MM.1S (cell line): ENCODE data around the gene LRRC27.

Experiments
- DNase-seq: peaks from one replicate; pipeline ENCODE4 v3.0.0-alpha.2; 2015
- H2AFZ ChIP-seq: fragments of 300-600 bp; sonication (generic); 2 replicates; pipeline ENCODE4 v1.6.0; 2016; ENCODE audit warnings: antibody characterized with exemption, low read length
- H3F3A ChIP-seq: fragments of 300-600 bp; sonication (generic); 2 replicates; pipeline ENCODE4 v1.6.1; 2016; ENCODE audit warnings: mild to moderate bottlenecking, antibody characterized with exemption, low read length, moderate library complexity, mixed read lengths; ENCODE audit not compliant: insufficient read depth
- H3K27ac ChIP-seq: fragments of 300-600 bp; sonication (generic); 2 replicates; pipeline ENCODE4 v1.5.1; 2016; ENCODE audit warnings: mild to moderate bottlenecking, low read length
- H3K27me3 ChIP-seq: fragments of 300-600 bp; sonication (generic); replicated peaks from 2 replicates; pipeline ENCODE4 v1.6.0; 2016; ENCODE audit warnings: low read length; ENCODE audit not compliant: insufficient read depth
- H3K36me3 ChIP-seq: fragments of 300-600 bp; sonication (generic); replicated peaks from 2 replicates; pipeline ENCODE4 v1.6.1; 2016; ENCODE audit warnings: mild to moderate bottlenecking, low read length, mixed read lengths; ENCODE audit not compliant: insufficient read depth
- H3K4me1 ChIP-seq: fragments of 300-600 bp; sonication (generic); 2 replicates; pipeline ENCODE4 v1.6.1; 2016; ENCODE audit warnings: low read length, mixed read lengths
- H3K4me2 ChIP-seq: fragments of 300-600 bp; sonication (generic); 2 replicates; pipeline ENCODE4 v1.6.0; 2016; ENCODE audit warnings: low read depth, low read length
- H3K4me3 ChIP-seq: fragments of 300-600 bp; sonication (generic); 2 replicates; pipeline ENCODE4 v1.5.1; 2016; ENCODE audit warnings: low read length, mixed read lengths
- H3K79me2 ChIP-seq: fragments of 300-600 bp; sonication (generic); 2 replicates; pipeline ENCODE4 v1.6.1; 2016; ENCODE audit warnings: mixed run types, low read length, mixed read lengths
- H3K9ac ChIP-seq: fragments of 300-600 bp; sonication (generic); 2 replicates; pipeline ENCODE4 v1.6.1; 2016; ENCODE audit warnings: low read length, mixed read lengths
- H3K9me2 ChIP-seq: fragments of 300-600 bp; sonication (generic); replicated peaks from 2 replicates; pipeline ENCODE4 v1.6.1; 2016; ENCODE audit warnings: mild to moderate bottlenecking, low read length, mixed read lengths; ENCODE audit not compliant: insufficient read depth
- H3K9me3 ChIP-seq: fragments of 300-600 bp; sonication (generic); replicated peaks from 2 replicates; pipeline ENCODE4 v1.6.1; 2016; ENCODE audit warnings: mild to moderate bottlenecking, low read length, mixed read lengths; ENCODE audit not compliant: insufficient read depth
- H4K20me1 ChIP-seq: fragments of 300-600 bp; sonication (generic); 2 replicates; pipeline ENCODE4 v1.6.1; 2016; ENCODE audit warnings: mild to moderate bottlenecking, low read length, moderate library complexity, mixed read lengths; ENCODE audit not compliant: insufficient read depth
- EZH2 ChIP-seq: fragments of 300-600 bp; sonication (generic); optimal IDR thresholded peaks from 2 replicates; pipeline ENCODE3; 2017; ENCODE audit warnings: low read depth, mild to moderate bottlenecking, antibody characterized with exemption, low read length, mixed read lengths
- EZH2phosphoT487 ChIP-seq: fragments of 300-600 bp; sonication (generic); IDR thresholded peaks from 2 replicates; pipeline ENCODE4 v1.6.1; 2018; ENCODE audit warnings: antibody characterized with exemption, low read length
- TF ChIP-seq, protein P1 (sequence below): fragments of 300-600 bp; sonication (generic); IDR thresholded peaks from 2 replicates; pipeline ENCODE4 v1.5.1; 2016; ENCODE audit warnings: antibody characterized with exemption, low read length, mixed read lengths

Gene LRRC27

DNA sequence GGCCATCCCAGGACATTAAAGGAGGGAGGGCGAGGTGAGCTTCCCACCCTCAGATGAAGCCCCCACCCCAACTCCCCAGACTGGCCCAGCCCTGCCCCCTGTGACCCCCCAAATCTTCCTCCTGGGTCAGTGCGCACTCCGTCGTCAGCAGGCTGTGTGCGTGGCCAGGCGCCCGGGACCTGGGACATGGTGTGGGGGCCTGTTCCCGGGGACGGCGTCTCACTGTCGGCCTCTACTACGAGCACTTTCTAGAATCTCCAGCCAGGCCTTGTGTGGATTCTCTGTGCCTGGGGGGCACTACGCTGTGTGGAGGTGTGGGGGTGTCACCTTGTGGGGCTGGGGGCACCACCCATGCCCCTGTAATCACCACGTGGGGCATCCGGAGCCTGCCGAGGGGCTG, 74.8 kb downstream of the LRRC27 start:
- DNase-seq, result no peak
- H2AFZ ChIP-seq, result no peak overlapping the region
- H3K79me2 ChIP-seq, result no peaks in the 10 kb centered on the region
- H3K9me3 ChIP-seq, result no peaks in the 10 kb centered on the region
- H3K27ac ChIP-seq, result no peak overlapping the region
- no peaks in the 10 kb centered on the region for H3K36me3 ChIP-seq
- H3K4me1 ChIP-seq, result no peaks in the 10 kb centered on the region
- TF ChIP-seq, protein P1, sequence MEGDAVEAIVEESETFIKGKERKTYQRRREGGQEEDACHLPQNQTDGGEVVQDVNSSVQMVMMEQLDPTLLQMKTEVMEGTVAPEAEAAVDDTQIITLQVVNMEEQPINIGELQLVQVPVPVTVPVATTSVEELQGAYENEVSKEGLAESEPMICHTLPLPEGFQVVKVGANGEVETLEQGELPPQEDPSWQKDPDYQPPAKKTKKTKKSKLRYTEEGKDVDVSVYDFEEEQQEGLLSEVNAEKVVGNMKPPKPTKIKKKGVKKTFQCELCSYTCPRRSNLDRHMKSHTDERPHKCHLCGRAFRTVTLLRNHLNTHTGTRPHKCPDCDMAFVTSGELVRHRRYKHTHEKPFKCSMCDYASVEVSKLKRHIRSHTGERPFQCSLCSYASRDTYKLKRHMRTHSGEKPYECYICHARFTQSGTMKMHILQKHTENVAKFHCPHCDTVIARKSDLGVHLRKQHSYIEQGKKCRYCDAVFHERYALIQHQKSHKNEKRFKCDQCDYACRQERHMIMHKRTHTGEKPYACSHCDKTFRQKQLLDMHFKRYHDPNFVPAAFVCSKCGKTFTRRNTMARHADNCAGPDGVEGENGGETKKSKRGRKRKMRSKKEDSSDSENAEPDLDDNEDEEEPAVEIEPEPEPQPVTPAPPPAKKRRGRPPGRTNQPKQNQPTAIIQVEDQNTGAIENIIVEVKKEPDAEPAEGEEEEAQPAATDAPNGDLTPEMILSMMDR, result no peak
- TF ChIP-seq EZH2 (no peak), EZH2phosphoT487 (no peak)
- peaks cover 8% of the 10 kb centered on the region for H3K27me3 ChIP-seq
- no peaks in the 10 kb centered on the region for H4K20me1 ChIP-seq
- no peaks in the 10 kb centered on the region for H3K9me2 ChIP-seq
- no peak overlapping the region for H3K9ac ChIP-seq
- no peak overlapping the region for H3K4me3 ChIP-seq
- H3F3A ChIP-seq, result no peaks in the 10 kb centered on the region
- H3K4me2 ChIP-seq, result no peak overlapping the region

DNA sequence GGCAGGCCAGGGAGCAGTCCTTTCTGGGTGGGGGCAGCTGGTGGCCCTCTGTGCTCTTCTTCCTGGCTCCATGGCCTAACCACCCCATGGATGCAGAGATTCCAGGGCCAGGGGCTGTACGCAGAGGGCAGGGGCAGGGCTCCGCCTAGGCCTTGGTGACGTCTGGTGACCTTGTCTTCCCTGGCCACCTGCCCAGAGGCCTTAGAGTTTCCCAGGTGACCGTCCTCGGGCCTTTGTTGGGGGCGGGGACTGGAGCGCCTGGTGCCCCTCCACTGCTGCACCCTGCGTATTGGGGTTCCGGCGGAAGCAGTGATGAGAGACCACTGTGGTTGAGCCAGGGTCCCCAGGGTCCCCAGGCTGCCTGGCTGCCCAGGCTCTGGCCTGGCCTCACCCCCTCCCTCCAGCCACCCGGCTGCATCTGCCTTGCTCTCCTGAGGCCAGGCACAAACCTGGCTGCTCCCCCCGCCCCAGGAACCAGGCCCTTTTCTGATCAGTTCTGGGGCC, 75.3 kb downstream of the LRRC27 start:
- H3K4me2 ChIP-seq, result no peak overlapping the region
- no peak overlapping the region for H3K4me3 ChIP-seq
- H2AFZ ChIP-seq, result no peak overlapping the region
- peaks cover 14% of the 10 kb centered on the region for H3K27me3 ChIP-seq
- TF ChIP-seq, protein P1, result no peak
- TF ChIP-seq EZH2phosphoT487 (no peak), EZH2 (no peak)
- no peak overlapping the region for H3K27ac ChIP-seq
- no peaks in the 10 kb centered on the region for H3K4me1 ChIP-seq
- no peaks in the 10 kb centered on the region for H3K79me2 ChIP-seq
- H3K9ac ChIP-seq, result no peak overlapping the region
- no peak for DNase-seq
- no peaks in the 10 kb centered on the region for H3K36me3 ChIP-seq
- H3K9me3 ChIP-seq, result no peaks in the 10 kb centered on the region
- no peaks in the 10 kb centered on the region for H3K9me2 ChIP-seq
- no peaks in the 10 kb centered on the region for H3F3A ChIP-seq
- no peaks in the 10 kb centered on the region for H4K20me1 ChIP-seq

GRCh38 chr10:132407846-132408278, 75.9 kb downstream of the LRRC27 start:
- no peaks in the 10 kb centered on the region for H3K4me1 ChIP-seq
- H3K9me3 ChIP-seq, result no peaks in the 10 kb centered on the region
- DNase-seq, result no peak

More at GRCh38 chr10:132407846-132408278, 75.9 kb downstream of the LRRC27 start:
- Histone ChIP-seq H3K36me3 (no peaks in the 10 kb centered on the region), H3F3A (no peaks in the 10 kb centered on the region), H3K4me3 (no peak overlapping the region), H4K20me1 (no peaks in the 10 kb centered on the region), H3K9ac (no peak overlapping the region), H3K27me3 (peaks cover 19% of the 10 kb centered on the region), H3K9me2 (no peaks in the 10 kb centered on the region), H3K27ac (no peak overlapping the region), H3K79me2 (no peaks in the 10 kb centered on the region), H2AFZ (no peak overlapping the region), H3K4me2 (no peak overlapping the region)
- TF ChIP-seq EZH2phosphoT487, result no peak
- TF ChIP-seq, protein P1, result no peak
- TF ChIP-seq EZH2, result no peak
